ENCODE results near the gene TNS4. TPM values are rescaled to one million over a fixed set of nuclear protein-coding genes. Genes with fewer than 3 reads are reported as not detected.

The TNS4 gene
- total RNA-seq, 4 donors from 2014 or later, result 1.8 to 2.1 TPM; not detected in 2

DNA sequence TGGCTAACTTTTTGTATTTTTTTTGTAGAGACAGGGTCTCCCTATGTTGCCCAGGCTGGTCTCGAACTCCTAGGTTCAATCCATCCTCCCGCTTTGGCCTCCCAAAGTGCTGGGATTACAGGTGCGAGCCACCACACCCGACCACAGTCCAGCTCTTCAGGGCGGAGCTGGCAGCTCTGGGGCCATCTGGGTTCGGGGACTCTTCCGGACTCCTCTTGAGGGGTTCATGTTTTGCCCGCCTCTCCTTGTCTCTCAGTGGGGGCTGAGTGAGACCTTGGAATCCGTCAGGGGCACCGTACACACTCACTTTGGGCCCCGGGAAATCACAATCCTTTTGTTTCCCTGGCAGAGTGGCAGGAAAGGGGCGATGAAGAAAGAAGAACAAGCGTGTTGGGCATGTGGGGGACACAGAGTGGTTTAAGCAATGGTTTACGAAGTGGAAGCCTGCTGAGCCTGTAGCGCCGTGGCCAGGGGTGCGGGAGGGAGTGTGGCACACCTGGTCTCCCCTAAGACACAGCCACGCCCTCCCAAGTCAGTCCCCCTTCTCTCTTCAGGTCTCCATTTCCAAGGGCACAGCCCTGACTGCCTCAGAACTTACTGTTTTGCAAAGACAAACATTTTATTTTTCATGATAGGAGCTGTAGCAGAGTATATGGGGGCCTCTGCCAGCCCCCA is 26.1 kb downstream of the TNS4 start:
- TF ChIP-seq, protein P1, sequence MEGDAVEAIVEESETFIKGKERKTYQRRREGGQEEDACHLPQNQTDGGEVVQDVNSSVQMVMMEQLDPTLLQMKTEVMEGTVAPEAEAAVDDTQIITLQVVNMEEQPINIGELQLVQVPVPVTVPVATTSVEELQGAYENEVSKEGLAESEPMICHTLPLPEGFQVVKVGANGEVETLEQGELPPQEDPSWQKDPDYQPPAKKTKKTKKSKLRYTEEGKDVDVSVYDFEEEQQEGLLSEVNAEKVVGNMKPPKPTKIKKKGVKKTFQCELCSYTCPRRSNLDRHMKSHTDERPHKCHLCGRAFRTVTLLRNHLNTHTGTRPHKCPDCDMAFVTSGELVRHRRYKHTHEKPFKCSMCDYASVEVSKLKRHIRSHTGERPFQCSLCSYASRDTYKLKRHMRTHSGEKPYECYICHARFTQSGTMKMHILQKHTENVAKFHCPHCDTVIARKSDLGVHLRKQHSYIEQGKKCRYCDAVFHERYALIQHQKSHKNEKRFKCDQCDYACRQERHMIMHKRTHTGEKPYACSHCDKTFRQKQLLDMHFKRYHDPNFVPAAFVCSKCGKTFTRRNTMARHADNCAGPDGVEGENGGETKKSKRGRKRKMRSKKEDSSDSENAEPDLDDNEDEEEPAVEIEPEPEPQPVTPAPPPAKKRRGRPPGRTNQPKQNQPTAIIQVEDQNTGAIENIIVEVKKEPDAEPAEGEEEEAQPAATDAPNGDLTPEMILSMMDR (IDR thresholded peaks at IDR 0.05), result no peak
- ATAC-seq (ENCODE audit: low FRiP score), result no peak
- no peak for DNase-seq (ENCODE audit: low spot score)

DNA sequence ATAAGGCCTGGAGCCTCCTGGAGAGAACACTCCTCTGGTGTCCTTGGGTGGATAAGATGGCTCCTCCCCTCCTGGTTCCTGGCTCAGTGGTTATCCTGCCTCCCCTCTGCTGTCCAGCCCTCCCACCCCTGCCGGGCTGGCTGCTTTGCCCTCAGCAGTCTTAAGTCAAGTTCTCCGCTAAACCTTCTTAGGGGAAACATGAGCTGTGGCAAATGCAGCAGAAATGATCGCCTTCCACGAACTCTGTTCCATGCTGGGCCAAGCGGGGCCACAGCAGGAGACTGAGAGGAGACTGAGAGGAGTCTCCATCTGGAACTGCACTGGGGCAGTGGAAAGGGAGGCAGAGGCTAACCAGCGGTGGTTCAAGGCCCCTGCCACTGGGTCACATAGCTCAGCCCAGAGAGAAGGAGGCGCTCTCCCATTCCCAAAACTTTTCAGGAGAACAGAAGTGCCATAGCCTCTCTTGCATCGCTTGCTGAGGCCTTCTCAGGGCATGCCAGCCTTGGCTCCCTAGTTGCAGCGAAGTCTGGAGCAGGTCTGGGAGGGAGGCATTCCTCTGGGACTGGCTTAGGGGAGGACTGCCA is 26.9 kb downstream of the TNS4 start:
- no peak for ATAC-seq (ENCODE audit: low FRiP score)
- DNase-seq (ENCODE audit: low spot score), result no peak

DNA sequence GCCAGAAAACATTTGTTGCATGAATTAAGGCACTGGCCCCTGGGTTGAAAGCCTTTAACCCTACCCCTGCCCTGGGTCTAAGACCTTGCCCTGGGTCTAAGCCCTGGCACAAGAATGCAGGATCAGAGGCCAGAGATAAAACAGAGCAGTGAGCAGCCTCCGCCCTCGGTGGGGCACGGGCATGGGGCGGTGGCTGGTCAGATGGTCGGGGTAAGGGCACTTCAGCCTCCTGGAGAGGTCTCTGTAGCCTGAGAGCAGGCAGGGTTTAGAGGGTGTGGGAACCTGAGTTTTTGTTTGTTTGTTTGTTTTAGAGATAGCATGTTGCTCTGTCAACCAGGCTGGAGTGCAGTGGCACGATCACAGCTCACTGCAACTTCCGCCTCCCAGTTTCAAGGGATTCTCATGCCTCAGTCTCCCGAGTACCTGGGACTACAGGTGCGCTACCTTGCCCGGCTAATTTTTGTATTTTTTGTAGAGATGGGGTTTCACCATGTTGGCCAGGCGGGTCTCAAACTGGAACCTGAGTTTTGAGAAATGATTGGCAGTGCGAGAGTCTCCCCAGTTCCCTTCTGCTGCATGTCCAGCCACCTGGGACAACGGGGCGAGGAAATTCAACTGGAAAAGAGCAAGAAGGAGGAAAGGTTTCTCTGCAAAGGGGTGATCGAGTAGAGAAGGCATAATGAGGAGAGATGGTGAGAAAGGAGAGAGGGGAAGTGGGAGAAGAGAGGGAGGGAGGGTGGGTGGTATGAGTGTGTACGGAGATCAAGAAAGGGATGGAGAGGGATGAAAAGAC is 27.7 kb downstream of the TNS4 start:
- no peak for ATAC-seq (ENCODE audit: low FRiP score)

More for the DNA sequence above, 26.9 kb downstream of the TNS4 start:
- TF ChIP-seq, protein P1 (IDR thresholded peaks at IDR 0.05), result no peak

DNA sequence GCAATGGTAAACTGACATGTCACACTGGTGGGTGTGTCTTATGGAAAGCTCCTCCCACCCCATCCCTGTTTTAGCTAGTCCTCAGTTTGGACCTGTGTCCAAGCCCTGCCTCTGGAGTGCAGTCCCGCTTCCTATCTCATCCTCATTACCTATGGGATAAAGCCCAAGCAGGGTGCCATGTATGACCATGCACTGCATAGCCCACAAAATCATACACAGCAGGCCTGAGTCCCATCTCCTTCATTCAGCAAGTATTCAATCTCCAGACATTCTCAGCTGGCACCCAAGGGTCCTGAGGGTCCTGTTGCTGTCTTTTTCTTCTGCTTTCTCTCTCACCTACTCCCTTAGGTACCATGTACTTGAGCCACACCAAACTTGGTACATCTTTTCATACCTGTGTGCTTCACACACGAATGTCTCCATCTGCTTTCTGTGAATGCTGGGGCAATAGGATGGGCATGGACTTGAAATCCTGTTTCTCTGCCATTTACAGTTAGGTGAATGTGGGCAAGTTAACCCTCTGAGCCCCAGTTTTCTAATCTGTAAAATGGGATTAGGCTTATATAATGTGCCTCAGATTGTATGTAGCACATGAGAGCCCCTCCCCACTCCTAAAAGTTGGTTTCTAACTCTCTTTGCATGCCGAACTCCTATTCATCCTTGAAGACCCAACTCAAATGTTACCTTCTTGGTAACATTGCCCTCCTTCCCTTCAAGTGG is 28.5 kb downstream of the TNS4 start:
- TF ChIP-seq, protein P1 (IDR thresholded peaks at IDR 0.05), result no peak
- DNase-seq (ENCODE audit: low spot score), result no peak

More for the DNA sequence above, 27.7 kb downstream of the TNS4 start:
- no peak for DNase-seq (ENCODE audit: low spot score)
- TF ChIP-seq, protein P1 (IDR thresholded peaks at IDR 0.05), result no peak

DNA sequence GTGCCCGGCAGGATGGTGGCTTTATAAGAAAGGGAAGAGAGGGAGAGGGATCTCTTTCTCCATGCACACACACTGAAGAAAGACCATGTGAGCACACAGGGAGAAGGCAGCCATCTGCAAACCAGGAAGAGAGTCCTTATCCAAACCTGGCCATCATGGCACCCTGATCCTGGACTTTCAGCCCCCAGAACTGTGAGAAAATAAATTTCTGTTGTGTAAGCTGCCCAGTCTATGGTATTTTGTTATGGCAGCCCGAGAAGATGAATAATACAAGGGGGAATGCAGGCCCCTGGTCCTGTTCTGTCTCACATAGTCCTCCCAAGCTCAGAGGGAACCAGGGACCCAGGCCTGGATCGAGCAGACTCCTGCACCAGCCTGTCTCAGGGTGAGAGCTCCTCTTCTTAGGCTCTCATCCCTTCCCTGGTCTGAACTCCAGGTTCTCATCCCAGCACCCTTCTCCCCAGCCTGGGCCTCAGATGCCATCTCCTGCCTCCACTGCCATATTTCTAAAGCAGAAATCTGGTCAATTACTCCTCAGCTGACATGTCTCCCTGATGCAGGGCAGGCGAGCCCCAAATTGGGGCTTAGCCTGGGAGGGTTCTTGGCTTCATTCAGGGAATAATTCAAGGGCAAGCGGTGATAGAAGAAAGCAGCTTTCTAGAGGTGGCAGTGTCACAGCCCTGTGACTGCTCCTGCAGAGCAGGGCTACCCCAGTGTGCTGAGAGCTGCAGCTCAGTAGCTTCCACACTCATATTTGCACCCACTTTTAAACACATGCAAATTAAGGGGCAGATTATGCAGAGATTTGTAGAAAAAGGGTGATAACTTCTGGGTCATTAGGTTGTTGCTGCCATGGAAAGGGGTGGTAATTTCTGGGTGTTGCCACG is 29.3 kb downstream of the TNS4 start:
- no peak for DNase-seq (ENCODE audit: low spot score)
- TF ChIP-seq, protein P1 (IDR thresholded peaks at IDR 0.05), result no peak
- ATAC-seq (ENCODE audit: low FRiP score), result no peak

More for the DNA sequence above, 28.5 kb downstream of the TNS4 start:
- ATAC-seq (ENCODE audit: low FRiP score), result no peak

Measured in omental fat pad (tissue), 4 donors.